GM23248 (cell line): ENCODE data around the gene FAM227B. TPM values are rescaled to one million over a fixed set of nuclear protein-coding genes. Genes with fewer than 3 reads are reported as not detected.
A peak's percentile ranks its signal among the peaks of the same experiment; 100 is the strongest.

ENCODE experiments used
- DNase-seq: peaks from one replicate; pipeline ENCODE4 v3.0.0-alpha.2; 2015
- H2AFZ ChIP-seq: fragments of 200-600 bp; sonication (generic); 2 replicates; pipeline ENCODE4 v1.6.1; 2016; ENCODE audit warnings: antibody characterized with exemption
- H3F3A ChIP-seq: fragments of 200-600 bp; sonication (generic); 2 replicates; pipeline ENCODE4 v1.6.1; 2016; ENCODE audit warnings: mild to moderate bottlenecking, antibody characterized with exemption, mixed run types; ENCODE audit not compliant: insufficient read depth
- H3K27ac ChIP-seq: fragments of 200-600 bp; sonication (generic); 2 replicates; pipeline ENCODE4 v1.5.1; 2016; ENCODE audit warnings: mild to moderate bottlenecking
- H3K27me3 ChIP-seq: fragments of 200-600 bp; sonication (generic); replicated peaks from 2 replicates; pipeline ENCODE4 v1.6.1; 2016; ENCODE audit warnings: mild to moderate bottlenecking; ENCODE audit not compliant: insufficient read depth
- H3K36me3 ChIP-seq: fragments of 200-600 bp; sonication (generic); 2 replicates; pipeline ENCODE4 v1.6.1; 2016; ENCODE audit warnings: low read depth, mild to moderate bottlenecking
- H3K4me1 ChIP-seq: fragments of 200-600 bp; sonication (generic); 2 replicates; pipeline ENCODE4 v1.6.1; 2016; ENCODE audit warnings: mild to moderate bottlenecking; ENCODE audit not compliant: insufficient read depth
- H3K4me2 ChIP-seq: fragments of 200-600 bp; sonication (generic); one replicate; pipeline ENCODE4 v1.6.1; 2016; ENCODE audit warnings: mild to moderate bottlenecking; ENCODE audit not compliant: unreplicated experiment
- H3K4me3 ChIP-seq: fragments of 200-600 bp; sonication (generic); 2 replicates; pipeline ENCODE4 v1.5.1; 2016; ENCODE audit warnings: mild to moderate bottlenecking
- H3K79me2 ChIP-seq: fragments of 200-600 bp; sonication (generic); 2 replicates; pipeline ENCODE4 v1.6.1; 2016; ENCODE audit warnings: mild to moderate bottlenecking; ENCODE audit not compliant: insufficient read depth
- H3K9ac ChIP-seq: fragments of 200-600 bp; sonication (generic); 2 replicates; pipeline ENCODE4 v1.6.1; 2016; ENCODE audit warnings: mild to moderate bottlenecking
- H3K9me2 ChIP-seq: fragments of 200-600 bp; sonication (generic); 2 replicates; pipeline ENCODE4 v1.6.1; 2016; ENCODE audit warnings: mixed run types, mild to moderate bottlenecking, moderate library complexity; ENCODE audit not compliant: insufficient read depth
- H3K9me3 ChIP-seq: fragments of 200-600 bp; sonication (generic); one replicate; pipeline ENCODE4 v1.6.1; 2017; ENCODE audit warnings: low read depth
- H4K20me1 ChIP-seq: fragments of 200-600 bp; sonication (generic); 2 replicates; pipeline ENCODE4 v1.6.0; 2016; ENCODE audit not compliant: insufficient read depth
- EZH2 ChIP-seq: fragments of 200-600 bp; sonication (generic); IDR thresholded peaks from 2 replicates; pipeline ENCODE4 v1.6.1; 2018; ENCODE audit warnings: antibody characterized with exemption, mild to moderate bottlenecking; ENCODE audit not compliant: insufficient read depth, poor library complexity, severe bottlenecking
- EZH2phosphoT487 ChIP-seq: fragments of 200-600 bp; sonication (generic); IDR thresholded peaks from 2 replicates; pipeline ENCODE4 v1.6.1; 2018; ENCODE audit warnings: antibody characterized with exemption, moderate library complexity, mild to moderate bottlenecking, low read depth; ENCODE audit not compliant: insufficient read depth
- WGBS, 2 experiments: methylation state at CpG; one replicate each; pipeline ENCODE4 v1.1.6; 2015 to 2017; ENCODE audit warnings: low lambda C conversion rate in 2 of 2, low coverage in 1 of 2; ENCODE audit errors: missing lambda C conversion rate in 2 of 2; 5-methylcytosine and 5-hydroxymethylcytosine counted together
- in situ Hi-C: fragments of 300-500 bp; cut with MboI; formaldehyde crosslinking; loops from 2 replicates; pipeline ENCODE4 v1.15.0; 2020
- polyA plus RNA-seq: library from polyadenylated mRNA; unstranded; fragments of >200 nt; fragmentation: Nextera tagmentation; extraction: Ambion mirVana; gene quantifications from 2 replicates; pipeline ENCODE4 v1.2.1, GENCODE V29; 2016
- total RNA-seq: library from RNA; depleted of rRNA; stranded (reverse); fragments of >200 nt; shearing (Covaris generic); gene quantifications from 2 replicates; pipeline ENCODE4 v1.2.3, GENCODE V29; 2014

FAM227B gene
- total and polyA plus RNA-seq, 2 experiments from 2014 or later = 4.4 to 10.0 TPM

DNA sequence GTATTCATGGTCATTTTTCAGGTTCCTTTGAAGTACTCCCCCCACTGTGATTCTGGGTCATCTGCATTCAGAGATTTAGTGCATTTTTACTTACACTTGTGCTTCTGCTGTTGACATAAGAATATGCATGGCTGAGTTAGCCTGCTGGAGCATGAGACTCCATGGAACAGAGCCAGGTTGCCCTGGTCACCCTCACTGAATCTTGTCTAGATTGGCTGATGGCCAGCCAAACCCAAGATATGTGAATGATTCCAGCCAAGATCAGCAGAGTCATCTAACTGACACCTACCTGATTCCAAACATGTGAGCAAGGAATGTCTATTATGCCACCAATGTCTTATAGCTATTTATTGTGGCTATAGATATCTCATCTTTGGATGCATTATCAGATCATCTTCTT is 25.3 kb upstream of the FAM227B start:
- Histone ChIP-seq H2AFZ (no peak overlapping the region), H3K27ac (peak overlapping the region; percentile 32), H3K27me3 (no peaks in the 10 kb centered on the region), H4K20me1 (no peaks in the 10 kb centered on the region), H3K4me2 (no peak overlapping the region), H3K4me3 (no peak overlapping the region), H3K79me2 (peaks cover 31% of the 10 kb centered on the region), H3K9ac (no peak overlapping the region), H3K9me2 (no peaks in the 10 kb centered on the region), H3K9me3 (no peaks in the 10 kb centered on the region), H3F3A (peaks cover 34% of the 10 kb centered on the region), H3K4me1 (peaks cover 36% of the 10 kb centered on the region), H3K36me3 (peaks cover 51% of the 10 kb centered on the region)
- DNase-seq = peak; percentile 84
- in situ Hi-C loops = no loop called here
- TF ChIP-seq EZH2 = no peak
- TF ChIP-seq EZH2phosphoT487 = no peak

DNA sequence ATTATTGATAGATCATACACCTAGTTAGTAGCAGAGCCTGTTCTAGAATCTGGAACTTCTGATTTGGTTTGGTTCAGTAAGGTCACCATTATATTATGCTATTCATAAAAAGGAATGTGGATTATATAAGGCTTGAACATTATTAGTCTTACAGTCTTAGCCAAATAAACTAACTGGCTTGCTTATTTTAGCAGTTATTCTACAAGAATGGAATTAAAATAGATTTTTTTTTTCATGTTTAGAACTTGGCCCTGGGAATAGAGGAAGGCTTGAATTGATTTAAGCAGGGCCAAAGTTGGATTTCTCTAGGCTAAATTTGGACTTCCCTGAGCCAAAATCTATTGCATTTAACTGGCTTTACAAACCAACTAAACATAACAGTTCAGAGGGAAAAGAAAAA is 24.7 kb upstream of the FAM227B start:
- H3K36me3 ChIP-seq = peaks cover 56% of the 10 kb centered on the region
- H3K27ac ChIP-seq = peak overlapping the region; percentile 29
- H3K79me2 ChIP-seq = peaks cover 38% of the 10 kb centered on the region
- no peaks in the 10 kb centered on the region for H3K9me3 ChIP-seq
- no peak for TF ChIP-seq EZH2phosphoT487
- no peak for TF ChIP-seq EZH2
- H3K27me3 ChIP-seq = no peaks in the 10 kb centered on the region
- peaks cover 36% of the 10 kb centered on the region for H3K4me1 ChIP-seq
- no peak overlapping the region for H2AFZ ChIP-seq
- peaks cover 33% of the 10 kb centered on the region; the same call in 1 of the 2 replicates for H3F3A ChIP-seq
- H4K20me1 ChIP-seq = no peaks in the 10 kb centered on the region
- no peak overlapping the region for H3K9ac ChIP-seq
- H3K4me3 ChIP-seq = no peak overlapping the region
- in situ Hi-C loops = no loop called here
- H3K9me2 ChIP-seq = no peaks in the 10 kb centered on the region
- H3K4me2 ChIP-seq = no peak overlapping the region
- DNase-seq = no peak

DNA sequence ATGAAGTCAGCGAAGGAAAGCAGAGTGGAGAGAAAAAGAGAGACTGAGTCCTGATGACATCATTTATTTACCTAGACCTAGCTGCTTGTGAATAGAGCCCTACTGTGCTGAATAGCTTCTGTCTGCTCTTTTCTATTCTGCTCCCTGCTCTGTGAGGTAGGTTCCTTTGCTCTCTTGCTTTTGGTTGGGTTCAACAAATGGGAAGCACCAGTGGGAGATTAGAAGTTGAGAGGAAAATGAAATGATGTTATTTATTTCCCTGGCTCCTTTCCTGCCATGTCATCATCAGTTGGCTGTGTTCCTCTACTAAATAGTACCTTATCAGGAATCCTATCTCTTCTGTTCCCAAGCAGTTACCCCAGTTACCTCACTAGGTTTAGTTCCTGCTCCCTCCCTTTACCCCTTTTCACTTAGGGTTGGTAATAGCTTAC is 23.8 kb upstream of the FAM227B start:
- peaks cover 59% of the 10 kb centered on the region for H3K36me3 ChIP-seq
- no peaks in the 10 kb centered on the region for H3K27me3 ChIP-seq
- no peak overlapping the region for H3K27ac ChIP-seq
- in situ Hi-C loops = no loop called here
- no peak overlapping the region for H3K9ac ChIP-seq
- 94 to 100% methylated on average over 1 of the region's 1 CpG for WGBS, 2 experiments
- TF ChIP-seq EZH2phosphoT487 = no peak
- no peak for TF ChIP-seq EZH2
- no peaks in the 10 kb centered on the region for H3K9me3 ChIP-seq
- peaks cover 30% of the 10 kb centered on the region for H3K4me1 ChIP-seq
- H2AFZ ChIP-seq = no peak overlapping the region
- DNase-seq = peak; percentile 21
- peaks cover 33% of the 10 kb centered on the region; the same call in 1 of the 2 replicates for H3F3A ChIP-seq
- no peak overlapping the region for H3K4me2 ChIP-seq
- H3K4me3 ChIP-seq = no peak overlapping the region
- H4K20me1 ChIP-seq = no peaks in the 10 kb centered on the region
- H3K9me2 ChIP-seq = no peaks in the 10 kb centered on the region
- peaks cover 47% of the 10 kb centered on the region for H3K79me2 ChIP-seq

- no peaks in the 10 kb centered on the region for H3K4me1 ChIP-seq
- DNase-seq = no peak
- H2AFZ ChIP-seq = no peak overlapping the region
- in situ Hi-C loops = no loop called here
- H3F3A ChIP-seq = peaks cover 6% of the 10 kb centered on the region; the same call in 1 of the 2 replicates
- no peak for TF ChIP-seq EZH2phosphoT487
- TF ChIP-seq EZH2 = no peak
- H3K9me3 ChIP-seq = no peaks in the 10 kb centered on the region
- no peak overlapping the region for H3K4me2 ChIP-seq
- H3K9me2 ChIP-seq = no peaks in the 10 kb centered on the region
- no peak overlapping the region for H3K4me3 ChIP-seq
- H3K36me3 ChIP-seq = peaks cover 75% of the 10 kb centered on the region
- WGBS, 2 experiments = 97 to 100% methylated on average over 4 of the region's 4 CpGs
- H4K20me1 ChIP-seq = no peaks in the 10 kb centered on the region
- no peaks in the 10 kb centered on the region for H3K27me3 ChIP-seq
- H3K79me2 ChIP-seq = peaks cover 97% of the 10 kb centered on the region
- H3K9ac ChIP-seq = no peak overlapping the region
- no peak overlapping the region for H3K27ac ChIP-seq
Observed at GRCh38 chr15:49637857-49638256, 17.2 kb upstream of the FAM227B start.

GRCh38 chr15:49628379-49628778 is 7.8 kb upstream of the FAM227B start:
- Histone ChIP-seq H3K9ac (no peak overlapping the region; the same call in 1 of the 2 replicates), H3K27me3 (no peaks in the 10 kb centered on the region), H2AFZ (no peak overlapping the region), H4K20me1 (no peaks in the 10 kb centered on the region), H3K79me2 (peaks cover 87% of the 10 kb centered on the region), H3K36me3 (peaks cover 59% of the 10 kb centered on the region), H3K4me2 (peak overlapping the region; percentile 50), H3K9me2 (no peaks in the 10 kb centered on the region; the same call in 1 of the 2 replicates), H3K9me3 (no peaks in the 10 kb centered on the region), H3F3A (peaks cover 48% of the 10 kb centered on the region), H3K4me3 (no peak overlapping the region), H3K4me1 (peaks cover 67% of the 10 kb centered on the region), H3K27ac (peak overlapping the region; percentile 94)
- WGBS, 2 experiments = 96 to 100% methylated on average over 2 of the region's 2 CpGs
- in situ Hi-C loops = no loop called here
- no peak for TF ChIP-seq EZH2phosphoT487
- TF ChIP-seq EZH2 = no peak
- DNase-seq = no peak
